DOHH2 (cell line): ENCODE measurements around the gene HNRNPR.

Experiments used
- EZH2phosphoT487 ChIP-seq: fragments of 200-600 bp; sonication (generic); IDR thresholded peaks from 2 replicates; pipeline ENCODE4 v1.6.1; 2017; ENCODE audit warnings: borderline replicate concordance, mild to moderate bottlenecking, antibody characterized with exemption, low read length, moderate library complexity, mixed read lengths
- TF ChIP-seq, protein P1 (sequence below): fragments of 200-600 bp; sonication (generic); IDR thresholded peaks from one replicate; pipeline ENCODE4 v1.5.1; 2014; ENCODE audit warnings: antibody characterized with exemption, mild to moderate bottlenecking, low read depth, low read length; ENCODE audit not compliant: poor library complexity, severe bottlenecking

DNA sequence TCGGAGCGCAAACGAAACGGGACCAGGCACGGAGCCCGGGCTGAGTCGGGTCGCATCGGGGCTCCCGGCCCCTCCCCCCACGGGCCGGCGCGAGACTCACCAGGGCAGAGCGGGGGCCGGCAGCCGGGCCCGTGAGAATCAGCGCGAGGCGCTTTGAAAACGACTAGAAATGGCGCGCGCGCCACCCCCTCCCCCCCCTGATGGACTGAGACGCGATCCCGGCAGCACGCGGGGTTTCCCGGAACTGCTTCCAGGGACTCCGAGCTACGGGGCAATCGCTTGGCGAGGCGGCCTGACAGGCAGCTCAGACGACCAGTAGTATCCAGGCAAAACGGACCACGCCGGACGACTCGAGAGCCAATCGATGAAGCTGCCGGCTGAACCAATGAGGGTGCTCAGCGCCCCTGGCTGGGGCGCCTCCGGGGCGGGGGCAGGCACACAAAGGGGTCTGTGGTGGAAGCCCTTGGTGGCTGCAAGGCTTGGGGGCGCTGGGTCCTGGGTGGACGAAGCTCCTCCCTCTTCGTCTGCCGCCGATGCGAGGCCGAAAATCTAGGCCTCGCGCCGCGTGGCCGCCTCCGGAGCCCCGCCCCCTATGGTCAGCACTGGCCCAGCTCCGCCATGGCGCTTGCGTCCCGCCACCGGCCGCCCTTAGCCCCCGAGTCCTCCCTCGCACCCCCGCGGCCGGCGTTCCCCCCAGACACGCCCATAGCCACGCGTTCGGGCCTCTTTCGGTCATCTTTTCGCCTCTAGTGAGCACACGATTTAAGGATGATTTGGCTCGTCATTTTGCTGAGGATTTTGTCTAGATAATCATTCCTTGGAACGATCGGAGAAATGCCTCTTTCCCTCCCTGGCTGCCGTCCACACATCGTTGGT, at the start of gene HNRNPR:
- TF ChIP-seq, protein P1, sequence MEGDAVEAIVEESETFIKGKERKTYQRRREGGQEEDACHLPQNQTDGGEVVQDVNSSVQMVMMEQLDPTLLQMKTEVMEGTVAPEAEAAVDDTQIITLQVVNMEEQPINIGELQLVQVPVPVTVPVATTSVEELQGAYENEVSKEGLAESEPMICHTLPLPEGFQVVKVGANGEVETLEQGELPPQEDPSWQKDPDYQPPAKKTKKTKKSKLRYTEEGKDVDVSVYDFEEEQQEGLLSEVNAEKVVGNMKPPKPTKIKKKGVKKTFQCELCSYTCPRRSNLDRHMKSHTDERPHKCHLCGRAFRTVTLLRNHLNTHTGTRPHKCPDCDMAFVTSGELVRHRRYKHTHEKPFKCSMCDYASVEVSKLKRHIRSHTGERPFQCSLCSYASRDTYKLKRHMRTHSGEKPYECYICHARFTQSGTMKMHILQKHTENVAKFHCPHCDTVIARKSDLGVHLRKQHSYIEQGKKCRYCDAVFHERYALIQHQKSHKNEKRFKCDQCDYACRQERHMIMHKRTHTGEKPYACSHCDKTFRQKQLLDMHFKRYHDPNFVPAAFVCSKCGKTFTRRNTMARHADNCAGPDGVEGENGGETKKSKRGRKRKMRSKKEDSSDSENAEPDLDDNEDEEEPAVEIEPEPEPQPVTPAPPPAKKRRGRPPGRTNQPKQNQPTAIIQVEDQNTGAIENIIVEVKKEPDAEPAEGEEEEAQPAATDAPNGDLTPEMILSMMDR: no peak
- no peak for TF ChIP-seq EZH2phosphoT487
